Stimulated activated naive CD8-positive, alpha-beta T cell treated with anti-CD3 and anti-CD28 coated beads, Interleukin-15, amount 100 ng/mL, for 72 hours (primary cell): ENCODE results near the gene CLCNKB.

ENCODE experiments used
- ATAC-seq: fragments of 150-1000 bp; cut with Tn5 transposase; 2 replicates; pipeline ENCODE4 v1.10.0; 2021; ENCODE audit warnings: mild to moderate bottlenecking, moderate library complexity
- DNase-seq, 2 donors: peaks; one replicate each; pipeline ENCODE4 v3.0.0; 2021 to 2022
- H3K27ac Mint-ChIP-seq, 2 donors: one replicate each; pipeline ENCODE4 v1.8.0; 2022; ENCODE audit warnings: mild to moderate bottlenecking in 2 of 2, mixed read lengths in 2 of 2, moderate library complexity in 2 of 2
- H3K27me3 Mint-ChIP-seq: one replicate; pipeline ENCODE4 v1.8.0; 2022; ENCODE audit warnings: mixed read lengths
- H3K4me1 Mint-ChIP-seq: one replicate; pipeline ENCODE4 v1.8.0; 2022; ENCODE audit warnings: mild to moderate bottlenecking, mixed read lengths
- H3K4me3 Mint-ChIP-seq, 2 donors: one replicate each; pipeline ENCODE4 v1.8.0; 2022; ENCODE audit warnings: mild to moderate bottlenecking in 2 of 2, mixed read lengths in 2 of 2, moderate library complexity in 1 of 2
- H3K9me3 Mint-ChIP-seq, 2 donors: one replicate each; pipeline ENCODE4 v1.8.0; 2022; ENCODE audit warnings: mixed read lengths in 2 of 2

Gene CLCNKB

DNA sequence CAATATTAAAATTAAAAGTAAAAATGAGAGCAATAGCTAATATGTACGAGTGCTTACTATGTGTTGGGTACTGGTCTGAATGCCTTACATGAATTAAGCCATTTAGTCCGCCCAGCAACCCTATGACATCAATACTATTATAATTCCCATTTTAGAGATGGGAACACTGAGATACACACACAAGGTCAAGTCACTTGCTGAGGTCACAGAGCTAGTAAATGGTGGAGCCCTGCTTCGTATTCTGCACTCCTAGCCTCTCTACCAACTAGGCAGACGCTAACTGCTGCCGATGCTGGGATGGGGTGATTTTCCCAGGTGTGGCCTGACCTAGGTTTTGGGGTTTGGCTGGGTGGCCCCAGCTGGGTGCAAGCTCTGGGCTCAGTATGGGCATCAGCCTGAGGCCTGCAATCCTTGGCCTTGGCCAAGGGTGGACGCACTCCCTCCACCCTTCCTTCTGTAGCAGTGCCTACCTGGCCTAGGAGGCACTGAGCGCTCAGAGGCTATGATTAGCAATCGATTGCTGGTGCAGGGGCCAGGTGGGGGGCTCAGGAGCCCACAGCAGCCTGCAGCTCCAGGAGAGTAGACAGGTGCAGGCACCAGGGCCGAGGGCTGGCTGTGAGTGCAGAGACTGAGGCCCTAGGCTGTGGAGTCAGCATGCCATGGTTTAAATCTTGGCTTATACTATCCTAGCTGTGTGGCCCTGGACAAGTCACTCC lies 27.2 kb downstream of the CLCNKB start:
- Mint-ChIP-seq H3K27ac (no peak overlapping the region), H3K4me3 (no peak overlapping the region), H3K27me3 (peaks cover 65% of the 10 kb centered on the region), H3K4me1 (peaks cover 24% of the 10 kb centered on the region), H3K9me3 (no peaks in the 10 kb centered on the region)
- ATAC-seq: no peak
- no peak for DNase-seq

DNA sequence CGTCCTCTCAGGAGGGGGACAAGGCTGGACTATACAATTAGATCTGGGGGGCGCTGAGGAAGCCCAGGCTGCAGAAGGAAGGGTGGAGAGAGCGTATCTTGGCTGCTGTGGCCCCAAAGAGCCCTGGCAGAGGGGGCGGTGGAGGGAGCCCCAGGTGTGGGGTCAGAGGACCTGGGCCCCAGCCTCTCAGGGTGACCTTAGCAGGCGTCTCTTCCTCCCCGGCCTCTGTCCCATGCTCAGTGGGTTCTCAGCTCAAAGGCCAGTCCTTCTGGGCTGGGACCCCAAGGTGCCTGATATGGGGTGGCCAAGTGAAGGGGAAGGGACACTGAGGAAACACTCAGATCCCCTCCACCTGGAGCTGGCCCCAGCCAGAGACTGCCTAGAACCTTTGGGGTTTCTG lies 28.0 kb downstream of the CLCNKB start:
- peaks cover 24% of the 10 kb centered on the region for H3K4me1 Mint-ChIP-seq

DNA sequence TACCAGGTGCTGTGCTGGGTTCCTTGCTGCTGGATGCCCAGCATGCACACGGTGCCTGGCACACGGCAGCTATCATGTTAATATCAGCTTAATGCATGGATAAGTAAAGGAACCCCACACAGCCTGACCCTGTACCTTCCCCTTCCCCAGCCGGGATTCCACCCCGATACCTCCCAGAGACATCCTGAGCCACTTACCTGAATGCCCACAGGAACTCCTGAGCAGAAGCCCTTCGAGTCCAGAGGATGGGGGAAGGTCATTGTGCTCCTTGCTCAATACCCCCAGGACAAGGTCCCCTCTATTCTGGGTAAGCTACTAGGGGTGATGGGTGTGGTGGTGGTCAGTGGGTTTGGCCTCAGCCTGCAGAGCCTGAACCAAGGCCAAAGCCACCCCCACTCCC lies 28.5 kb downstream of the CLCNKB start:
- DNase-seq (no peak), ATAC-seq (no peak)
- H3K27ac Mint-ChIP-seq: no peak overlapping the region
- H3K27me3 Mint-ChIP-seq: peaks cover 63% of the 10 kb centered on the region
- no peaks in the 10 kb centered on the region for H3K9me3 Mint-ChIP-seq
- peak overlapping the region in 1 of 2 donors; percentile 37 for H3K4me3 Mint-ChIP-seq
- peaks cover 24% of the 10 kb centered on the region for H3K4me1 Mint-ChIP-seq

More for the DNA sequence above, 28.0 kb downstream of the CLCNKB start:
- DNase-seq: no peak
- Mint-ChIP-seq H3K9me3 (no peaks in the 10 kb centered on the region), H3K27ac (no peak overlapping the region), H3K27me3 (peaks cover 63% of the 10 kb centered on the region), H3K4me3 (no peak overlapping the region)
- no peak for ATAC-seq

DNA sequence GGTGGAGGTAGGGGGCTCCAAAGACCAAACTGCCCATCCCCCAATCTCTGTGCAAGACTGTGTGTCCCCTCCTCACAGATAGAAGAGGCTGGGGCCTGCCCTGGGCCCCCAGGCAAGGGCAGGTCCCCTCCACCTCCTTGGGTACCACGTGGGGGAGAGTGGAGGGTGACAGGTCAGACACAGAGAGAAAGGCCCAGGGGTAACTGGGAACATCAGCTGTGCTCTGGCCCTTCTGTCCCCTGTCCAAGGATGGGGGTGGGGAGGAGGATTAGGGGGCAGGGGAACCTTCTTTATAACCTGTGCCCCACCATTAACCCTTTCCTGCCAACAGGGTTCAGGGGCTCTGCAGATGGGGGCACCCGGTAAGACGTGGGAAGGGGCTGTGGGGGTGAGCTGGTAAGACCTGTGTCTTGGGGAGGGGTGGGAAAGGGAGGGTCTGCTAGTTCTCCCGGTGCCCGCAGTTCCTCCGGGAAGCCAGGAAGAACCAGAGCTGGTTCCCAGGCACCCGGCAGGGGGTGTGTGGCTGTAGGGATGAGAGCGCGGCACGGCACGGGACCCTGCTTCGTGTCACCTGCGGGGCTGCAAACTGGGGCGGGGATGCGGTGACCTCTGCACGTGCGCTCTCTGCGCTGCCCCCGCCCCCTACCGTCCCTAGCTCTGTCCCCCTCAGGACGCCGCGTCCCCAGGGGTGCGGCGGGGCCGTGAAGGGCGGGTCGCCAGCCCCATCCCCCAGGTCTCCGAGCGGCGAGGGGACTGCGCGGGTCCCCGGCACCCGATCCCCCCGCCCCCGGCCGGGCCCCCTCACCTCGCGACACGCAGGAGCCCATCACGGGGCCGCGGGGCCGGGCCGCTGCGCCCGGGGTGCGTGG lies 29.3 kb downstream of the CLCNKB start:
- Mint-ChIP-seq H3K4me1 (peaks cover 24% of the 10 kb centered on the region), H3K27me3 (peaks cover 58% of the 10 kb centered on the region), H3K27ac (no peak overlapping the region), H3K4me3 (peak overlapping the region; percentile 9 to 37), H3K9me3 (no peaks in the 10 kb centered on the region)
- ATAC-seq: peak; percentile 48
- peak in 1 of 2 donors; percentile 21 for DNase-seq

DNA sequence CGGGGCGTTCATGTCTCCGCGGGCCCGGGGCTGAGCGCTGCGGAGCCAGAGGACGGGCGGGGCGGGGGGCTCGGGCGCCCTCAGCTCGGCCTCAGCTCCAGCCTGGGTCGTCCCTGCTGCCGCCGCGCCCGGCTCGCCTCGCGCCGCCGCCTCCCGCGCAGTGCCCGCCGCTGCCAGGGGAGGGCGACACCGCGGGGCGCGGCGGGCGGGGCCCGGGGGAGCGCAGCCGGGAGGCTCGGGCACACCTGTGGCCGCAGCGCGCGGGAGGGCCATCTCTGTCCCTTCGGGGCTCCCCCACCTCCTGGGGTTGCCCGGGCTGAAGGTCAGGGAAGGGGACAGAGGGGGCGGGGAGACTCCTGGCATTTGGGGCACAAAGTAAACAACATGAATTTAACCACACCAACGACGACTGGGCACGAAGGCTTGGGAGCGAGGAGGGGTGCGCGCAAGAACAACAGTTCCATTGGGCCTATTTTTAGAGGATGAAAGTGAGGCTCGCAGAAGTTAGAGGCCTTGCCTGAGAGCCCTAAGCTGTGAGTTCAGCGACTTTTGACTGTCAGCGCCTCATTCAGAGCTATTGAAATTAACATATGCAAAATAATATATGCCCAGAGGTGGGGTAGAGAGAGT lies 30.0 kb downstream of the CLCNKB start, which contains the start of gene FAM131C:
Gene FAM131C (minus strand): TSS at position 162 of the 630 bp plus-strand sequence. CDS start 209 bp downstream, outside the sequence.
- peak within 1 kb of the TSS; percentile 59 to 72 for H3K4me3 Mint-ChIP-seq
- H3K9me3 Mint-ChIP-seq: no peaks in the 10 kb centered on the region
- H3K27ac Mint-ChIP-seq: peak within 1 kb of the TSS in 1 of 2 donors; percentile 47
- ATAC-seq (peak; percentile 77), DNase-seq (peak; percentile 32 to 56)
- H3K27me3 Mint-ChIP-seq: peaks cover 52% of the 10 kb centered on the region
- H3K4me1 Mint-ChIP-seq: peaks cover 24% of the 10 kb centered on the region

DNA sequence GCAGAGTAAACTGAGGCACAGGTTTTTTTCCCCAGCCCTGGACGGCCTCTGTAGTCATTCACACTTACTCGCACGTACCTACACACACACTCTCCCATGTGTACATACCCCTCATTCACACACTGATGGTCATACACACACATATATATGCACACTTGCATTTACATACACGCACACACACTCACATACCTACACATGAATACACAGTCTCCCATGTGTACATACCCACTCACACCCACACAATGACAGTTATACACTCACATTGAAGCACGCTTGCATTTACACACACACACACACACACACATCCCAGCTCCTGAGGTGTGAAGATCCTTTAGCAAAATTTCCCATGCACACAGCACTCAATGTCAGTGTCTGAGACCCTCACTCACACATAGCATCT lies 30.6 kb downstream of the CLCNKB start:
- Mint-ChIP-seq H3K4me1 (peaks cover 30% of the 10 kb centered on the region), H3K27me3 (peaks cover 46% of the 10 kb centered on the region), H3K4me3 (peak overlapping the region; percentile 4 to 72), H3K9me3 (no peaks in the 10 kb centered on the region), H3K27ac (no peak overlapping the region)
- DNase-seq: no peak
- ATAC-seq: no peak

DNA sequence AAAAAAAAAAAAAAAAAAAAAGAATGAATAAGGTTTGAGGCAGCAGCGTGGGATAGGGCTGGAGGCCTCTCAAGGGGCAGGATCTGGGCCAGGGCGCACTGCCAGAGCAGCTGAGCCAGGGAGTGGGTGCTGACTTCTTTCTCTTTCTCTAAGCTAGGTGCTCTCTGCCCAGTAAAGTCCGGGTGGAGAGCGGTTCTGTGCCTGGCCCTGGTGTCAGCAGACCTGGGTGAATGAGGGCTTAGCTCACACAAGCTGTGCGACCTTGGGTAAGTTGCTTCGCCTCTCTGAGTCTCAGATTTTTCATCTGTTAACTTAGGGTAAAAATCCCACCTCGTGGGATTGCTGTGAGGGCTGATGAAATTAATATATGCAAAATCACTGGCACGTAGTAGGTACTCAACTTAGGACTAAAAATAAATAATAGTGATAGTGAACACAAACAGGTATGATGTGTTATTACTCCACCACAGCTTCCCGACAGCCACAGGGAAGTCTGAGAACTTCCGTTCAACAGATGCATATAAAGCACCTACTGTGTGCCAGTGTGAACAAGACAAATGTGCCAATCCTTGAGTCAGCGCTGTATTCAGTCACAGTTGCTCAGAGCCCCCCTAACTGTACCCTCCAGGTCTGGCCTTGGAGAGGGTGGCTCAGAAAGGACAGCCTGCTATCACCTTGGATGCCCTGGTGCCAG lies 31.9 kb downstream of the CLCNKB start:
- H3K4me1 Mint-ChIP-seq: peaks cover 22% of the 10 kb centered on the region
- no peak for ATAC-seq
- DNase-seq: no peak
- H3K27me3 Mint-ChIP-seq: peaks cover 34% of the 10 kb centered on the region
- H3K9me3 Mint-ChIP-seq: no peaks in the 10 kb centered on the region
- H3K4me3 Mint-ChIP-seq: no peak overlapping the region
- no peak overlapping the region for H3K27ac Mint-ChIP-seq

DNA sequence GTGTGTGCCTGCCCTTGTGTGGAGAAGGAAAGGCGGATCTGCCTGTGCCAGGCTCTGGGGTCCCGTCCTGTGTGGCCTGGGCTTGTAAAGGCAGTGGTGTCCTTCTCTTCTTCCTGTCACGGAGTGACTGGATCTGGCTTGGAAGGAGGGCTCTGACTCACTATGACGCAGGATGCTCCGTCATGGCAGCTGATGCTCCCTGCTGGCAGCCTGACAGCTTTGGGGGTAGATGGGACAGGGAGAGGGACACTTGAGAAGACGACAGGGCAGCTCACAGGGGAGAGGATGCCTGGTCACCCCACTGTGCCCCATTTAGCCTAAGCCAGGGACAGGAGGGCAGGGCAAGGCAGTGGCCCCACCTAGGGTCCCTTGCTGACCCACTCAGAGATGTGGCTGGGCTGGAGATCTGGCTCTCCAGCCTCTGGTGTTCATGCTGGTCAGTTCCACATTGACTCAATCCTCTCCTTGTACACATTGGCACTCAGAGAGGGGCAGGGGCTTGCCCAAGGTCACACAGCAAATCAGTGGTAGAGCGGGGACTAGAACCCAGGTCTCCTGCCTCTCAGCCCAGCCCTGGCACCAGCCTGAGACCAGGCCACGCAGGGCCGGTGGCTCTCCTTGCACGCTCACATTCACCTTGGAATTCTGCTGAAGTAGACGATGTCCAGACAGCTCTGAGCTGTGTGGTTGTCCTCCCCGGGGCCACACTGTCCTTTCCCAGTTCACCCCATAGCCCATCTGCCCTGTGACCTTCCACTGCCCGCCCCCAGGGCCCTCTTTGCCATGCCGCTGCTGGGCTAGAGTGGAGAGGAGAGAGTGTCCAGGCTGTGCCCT lies 32.7 kb downstream of the CLCNKB start:
- no peak for ATAC-seq

DNA sequence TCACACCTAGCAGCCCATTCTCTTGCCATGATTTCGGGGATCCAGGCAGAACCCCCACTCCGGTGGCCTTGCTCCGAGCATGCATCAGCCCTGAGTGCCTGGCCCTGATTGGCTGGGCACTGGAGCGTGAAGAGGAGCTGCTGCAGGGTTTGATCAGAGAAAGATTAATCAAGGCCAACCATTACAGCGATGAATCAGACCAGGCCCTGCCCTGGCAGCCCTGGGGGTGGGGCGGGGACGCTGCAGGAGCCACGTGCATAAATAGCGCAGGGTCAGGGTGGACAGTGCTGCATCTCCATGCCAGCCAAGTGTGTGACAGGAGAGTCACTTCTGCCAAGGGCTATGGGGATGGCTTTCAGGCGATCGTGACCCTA lies 33.3 kb downstream of the CLCNKB start:
- Mint-ChIP-seq H3K27me3 (peaks cover 25% of the 10 kb centered on the region), H3K4me1 (peaks cover 17% of the 10 kb centered on the region), H3K27ac (no peak overlapping the region), H3K9me3 (no peaks in the 10 kb centered on the region), H3K4me3 (no peak overlapping the region)
- ATAC-seq: no peak
- DNase-seq: no peak

More for the DNA sequence above, 32.7 kb downstream of the CLCNKB start:
- no peak for DNase-seq
- Mint-ChIP-seq H3K4me3 (no peak overlapping the region), H3K4me1 (peaks cover 17% of the 10 kb centered on the region), H3K9me3 (no peaks in the 10 kb centered on the region), H3K27ac (no peak overlapping the region), H3K27me3 (peaks cover 31% of the 10 kb centered on the region)

DNA sequence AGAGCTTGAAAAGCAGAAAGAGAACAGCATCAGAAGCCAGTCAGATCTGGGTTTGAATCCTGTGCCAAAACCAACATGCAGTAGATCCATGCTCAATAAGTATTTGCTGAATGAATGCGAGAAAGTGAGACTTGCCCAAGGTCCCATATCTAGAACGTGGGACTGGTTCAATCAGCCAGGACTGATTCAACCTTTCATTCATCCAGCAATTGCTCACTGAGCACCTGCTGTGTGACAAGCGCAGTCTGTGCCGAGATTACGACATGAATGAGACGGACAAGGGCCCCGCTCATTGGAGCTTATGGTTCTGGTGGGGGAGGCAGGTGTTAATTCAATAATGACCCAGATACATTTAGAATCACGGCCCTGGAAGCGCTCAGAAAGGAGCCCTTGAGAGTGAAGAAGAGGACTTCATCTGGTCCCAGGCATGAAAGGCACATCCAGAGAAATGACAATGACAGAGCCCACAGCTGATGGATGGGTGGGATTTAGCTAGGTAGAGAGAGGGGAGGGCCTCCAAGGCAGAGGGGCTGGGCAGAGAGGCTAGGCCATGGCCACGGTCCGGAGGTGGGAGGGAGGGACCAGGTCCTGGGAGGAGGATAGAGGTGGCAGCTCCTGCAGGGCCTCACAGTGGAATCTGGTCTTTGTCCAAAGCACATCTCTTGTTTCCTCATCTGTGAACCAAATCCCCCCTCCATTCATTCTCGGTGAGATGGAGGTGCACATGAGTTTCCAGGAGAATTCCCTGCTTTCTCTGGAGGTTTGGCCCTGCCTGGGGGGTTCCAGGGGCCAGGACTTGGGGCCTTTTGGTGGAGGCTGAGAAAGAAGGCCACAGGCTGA lies 34.0 kb downstream of the CLCNKB start:
- Mint-ChIP-seq H3K4me1 (peaks cover 17% of the 10 kb centered on the region), H3K9me3 (no peaks in the 10 kb centered on the region), H3K4me3 (no peak overlapping the region), H3K27ac (no peak overlapping the region), H3K27me3 (peaks cover 18% of the 10 kb centered on the region)
- ATAC-seq: no peak
- no peak for DNase-seq

DNA sequence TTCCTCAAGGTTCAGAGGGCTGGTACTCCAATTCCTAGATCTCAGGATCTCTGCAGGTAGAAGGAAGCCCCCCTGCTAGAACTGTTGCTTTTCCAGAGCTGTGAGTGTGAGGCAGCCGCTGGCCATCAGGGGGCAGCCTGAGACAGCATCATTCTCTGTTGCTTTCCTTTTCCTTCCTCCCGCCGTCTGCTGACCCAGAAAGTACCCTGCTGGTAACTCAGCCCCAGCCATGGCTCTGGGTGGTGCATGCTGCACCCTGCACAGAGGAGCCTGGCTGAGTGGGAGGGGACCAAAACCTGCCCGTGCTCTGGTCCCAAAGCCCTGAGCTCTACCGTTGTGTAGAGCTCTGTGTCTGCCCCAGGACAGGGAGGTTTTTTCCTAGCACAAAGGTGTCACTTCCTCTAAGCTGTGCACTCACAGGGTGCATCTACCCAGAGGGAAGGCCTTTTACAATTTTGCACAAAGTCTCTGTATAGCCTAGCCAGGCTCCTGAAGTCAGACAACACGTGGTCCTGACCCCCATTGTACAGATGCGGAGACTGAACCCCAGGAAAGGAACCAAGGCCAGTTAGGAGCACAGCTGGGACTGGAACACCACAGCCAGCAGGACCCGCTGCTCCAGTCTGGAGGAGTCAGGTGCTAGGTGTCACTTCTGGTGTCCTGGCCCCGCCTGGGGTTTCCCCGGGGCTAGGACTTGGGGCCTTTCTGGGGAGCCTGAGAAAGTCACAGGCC lies 35.5 kb downstream of the CLCNKB start:
- Mint-ChIP-seq H3K27me3 (peaks cover 15% of the 10 kb centered on the region), H3K27ac (peak overlapping the region in 1 of 2 donors; percentile 92)

DNA sequence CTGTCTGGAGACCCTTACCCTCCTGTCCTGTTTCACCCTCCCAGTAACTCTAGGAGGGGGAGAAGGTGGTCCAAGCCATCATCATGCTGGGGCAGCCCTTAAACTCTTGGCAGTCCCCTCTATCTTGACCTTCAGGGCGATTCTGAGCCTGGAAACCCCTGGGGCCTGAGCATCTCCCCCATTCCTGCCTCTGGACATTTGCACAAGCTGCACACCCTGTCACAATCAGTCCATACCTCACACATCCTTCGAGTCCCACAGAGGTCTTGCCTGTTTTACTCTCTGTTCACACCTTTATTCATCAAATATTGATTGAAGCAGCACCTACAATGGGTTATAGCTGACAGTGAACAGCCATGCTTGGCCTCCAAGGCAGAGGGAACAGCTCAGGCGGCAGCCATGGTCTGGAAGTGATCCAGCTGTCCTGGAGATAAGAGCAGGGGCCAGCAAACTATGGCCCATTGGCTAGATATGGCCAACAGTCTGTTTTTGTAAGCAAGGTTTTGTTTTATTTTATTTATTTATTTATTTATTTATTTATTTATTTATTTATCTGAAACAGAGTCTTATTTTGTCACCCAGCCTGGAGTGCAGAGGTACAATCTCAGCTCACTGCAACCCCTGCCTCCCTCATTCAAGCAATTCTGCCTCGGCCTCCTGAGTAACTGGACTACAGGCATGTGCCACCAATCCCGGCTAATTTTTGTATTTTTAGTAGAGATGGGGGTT lies 37.0 kb downstream of the CLCNKB start:
- DNase-seq (no peak), ATAC-seq (no peak)
- no peak overlapping the region for H3K27ac Mint-ChIP-seq
- no peaks in the 10 kb centered on the region for H3K9me3 Mint-ChIP-seq
- peaks cover 8% of the 10 kb centered on the region for H3K27me3 Mint-ChIP-seq
- H3K4me3 Mint-ChIP-seq: no peak overlapping the region
- peaks cover 11% of the 10 kb centered on the region for H3K4me1 Mint-ChIP-seq

More for the DNA sequence above, 35.5 kb downstream of the CLCNKB start:
- Mint-ChIP-seq H3K9me3 (no peaks in the 10 kb centered on the region), H3K4me3 (peak overlapping the region; percentile 71 to 91), H3K4me1 (peaks cover 16% of the 10 kb centered on the region)
- ATAC-seq (peak; percentile 85), DNase-seq (peak; percentile 64 to 75)

DNA sequence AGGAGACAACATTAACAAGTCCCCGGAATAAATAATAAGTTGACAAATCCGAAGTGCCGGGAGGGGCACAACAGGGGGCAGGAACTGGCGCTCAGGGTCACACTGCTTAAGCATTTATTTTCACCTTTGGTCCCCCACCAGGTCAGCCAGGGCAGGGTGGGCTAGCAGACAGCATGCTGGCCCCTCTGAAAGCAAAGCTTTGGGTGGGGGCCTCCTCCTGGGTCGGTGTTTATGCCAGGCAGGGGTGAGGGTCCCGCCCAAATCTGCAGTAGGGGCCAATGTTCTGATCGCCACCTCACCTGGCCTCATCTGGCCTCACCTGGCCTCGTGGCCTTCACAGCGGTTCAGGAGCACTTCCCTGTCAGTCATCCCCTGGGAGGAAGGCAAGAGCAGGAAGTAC lies 38.1 kb downstream of the CLCNKB start:
- Mint-ChIP-seq H3K4me1 (peaks cover 11% of the 10 kb centered on the region), H3K4me3 (no peak overlapping the region), H3K27me3 (peaks cover 8% of the 10 kb centered on the region), H3K9me3 (no peaks in the 10 kb centered on the region), H3K27ac (no peak overlapping the region)
- ATAC-seq: no peak
- no peak for DNase-seq
